Caco-2 (cell line): ENCODE results near the gene CDKN2B-AS1. TPM values are rescaled to one million over a fixed set of nuclear protein-coding genes. Genes with fewer than 3 reads are reported as not detected.

Experiments used
- BruUV-seq: library from RNA; stranded (reverse); fragments of 400-500 nt; replicated peaks from 2 replicates; lab custom pipeline; 2021; lab: Mats Ljungman, UMichigan
- CTCF ChIA-PET: fragments of 300-600 bp; sonication (Branson Sonifier 250); formaldehyde crosslinking; loops from one replicate; lab custom pipeline; 2022; ENCODE audit warnings: antibody characterized with exemption; lab: Charles Lee
- POLR2A ChIA-PET: fragments of 300-600 bp; sonication (Branson Sonifier 250); formaldehyde crosslinking; loops from one replicate; lab custom pipeline; 2022; ENCODE audit warnings: antibody characterized with exemption; lab: Charles Lee
- DNase-seq, 2 experiments: peaks; one replicate each; pipeline versions ENCODE4 v3.0.0 to v3.0.0-alpha.2; 2020 to 2022
- H3K27me3 ChIP-seq: replicated peaks from 2 replicates; pipeline ENCODE4 v1.6.0; 2011; ENCODE audit warnings: low read length; ENCODE audit not compliant: control insufficient read depth, insufficient read depth
- H3K36me3 ChIP-seq: 2 replicates; pipeline ENCODE4 v1.5.1; 2011; ENCODE audit warnings: low read length; ENCODE audit not compliant: control insufficient read depth, insufficient read depth
- H3K4me1 ChIP-seq: fragments of 250-450 bp; sonication (Bioruptor Pico); 2 replicates; pipeline ENCODE4 v1.5.1; 2020; ENCODE audit warnings: mild to moderate bottlenecking
- H3K4me3 ChIP-seq: 2 replicates; pipeline ENCODE4 v1.5.1; 2011; ENCODE audit warnings: low read depth, mild to moderate bottlenecking, control low read depth, low read length
- H3K9me3 ChIP-seq: fragments of 250-450 bp; sonication (Bioruptor Pico); 2 replicates; pipeline ENCODE4 v1.5.1; 2020; ENCODE audit warnings: mild to moderate bottlenecking, moderate library complexity
- H3K27ac Mint-ChIP-seq: one replicate; pipeline ENCODE4 v1.8.0; 2022; ENCODE audit warnings: mixed read lengths; ENCODE audit not compliant: unreplicated experiment
- H3K27me3 Mint-ChIP-seq: one replicate; pipeline ENCODE4 v1.8.0; 2022; ENCODE audit warnings: mixed read lengths; ENCODE audit not compliant: insufficient read depth, unreplicated experiment
- H3K36me3 Mint-ChIP-seq: one replicate; pipeline ENCODE4 v1.8.0; 2022; ENCODE audit warnings: mild to moderate bottlenecking, mixed read lengths; ENCODE audit not compliant: insufficient read depth, unreplicated experiment
- H3K4me1 Mint-ChIP-seq: one replicate; pipeline ENCODE4 v1.8.0; 2022; ENCODE audit warnings: low read depth, mixed read lengths; ENCODE audit not compliant: unreplicated experiment
- H3K4me3 Mint-ChIP-seq: one replicate; pipeline ENCODE4 v1.8.0; 2022; ENCODE audit warnings: mild to moderate bottlenecking, moderate library complexity, mixed read lengths; ENCODE audit not compliant: unreplicated experiment
- H3K9me3 Mint-ChIP-seq: one replicate; pipeline ENCODE4 v1.8.0; 2022; ENCODE audit warnings: mixed read lengths; ENCODE audit not compliant: unreplicated experiment
- CTCF ChIP-seq, 2 experiments: fragments of 200-600 bp in 1 of 2; IDR thresholded peaks; 1 replicate in 1 of 2; 2 replicates in 1 of 2; pipeline versions ENCODE4 v1.5.1 to v1.8.0; 2011 to 2022; ENCODE audit warnings: antibody characterized with exemption in 1 of 2, control low read depth in 1 of 2, inconsistent platforms in 1 of 2, low read depth in 1 of 2, low read length in 1 of 2, mild to moderate bottlenecking in 1 of 2, moderate library complexity in 1 of 2; ENCODE audit not compliant: insufficient read depth in 1 of 2, severe bottlenecking in 1 of 2, unreplicated experiment in 1 of 2
- intact Hi-C: fragments of 100-400 bp; cut with micrococcal nuclease; formaldehyde crosslinking; loops from one replicate; pipeline ENCODE4 v1.10.0; 2022; ENCODE audit not compliant: unreplicated experiment
- total RNA-seq: library from RNA; stranded (reverse); gene quantifications from 2 replicates; pipeline ENCODE4 v1.2.3, GENCODE V29; 2022

The CDKN2B-AS1 gene
- total RNA-seq, 1 experiment from 2014 or later: 1.2 TPM

- H3K27me3 ChIP-seq: no peaks in the 10 kb centered on the region
Observed at GRCh38 chr9:22131817-22132216, 137.2 kb downstream of the CDKN2B-AS1 start.

GRCh38 chr9:22134390-22134789 lies 139.8 kb downstream of the CDKN2B-AS1 start:
- ChIA-PET CTCF (no interaction called here), POLR2A (no interaction called here)
- H3K9me3 ChIP-seq: no peaks in the 10 kb centered on the region
- Mint-ChIP-seq H3K36me3 (no peaks in the 10 kb centered on the region), H3K27me3 (peaks cover 3% of the 10 kb centered on the region), H3K9me3 (no peaks in the 10 kb centered on the region), H3K4me1 (no peaks in the 10 kb centered on the region), H3K4me3 (no peak overlapping the region), H3K27ac (no peak overlapping the region)
- H3K4me1 ChIP-seq: no peaks in the 10 kb centered on the region
- no peaks in the 10 kb centered on the region for H3K36me3 ChIP-seq
- no peak for TF ChIP-seq CTCF (IDR thresholded peaks at IDR 0.05; ENCODE audit: insufficient read depth in 1 of 2, low read depth in 1 of 2, low read length in 1 of 2, severe bottlenecking in 1 of 2, unreplicated experiment in 1 of 2)
- intact Hi-C loops: no loop called here
- BruUV-seq: no TSS peak
- no peak overlapping the region for H3K4me3 ChIP-seq
- H3K27me3 ChIP-seq: no peaks in the 10 kb centered on the region
- no peak for DNase-seq

More at GRCh38 chr9:22131817-22132216, 137.2 kb downstream of the CDKN2B-AS1 start:
- CTCF ChIA-PET: no interaction called here
- Mint-ChIP-seq H3K4me1 (no peaks in the 10 kb centered on the region), H3K9me3 (no peaks in the 10 kb centered on the region), H3K36me3 (no peaks in the 10 kb centered on the region), H3K4me3 (no peak overlapping the region), H3K27me3 (peaks cover 6% of the 10 kb centered on the region), H3K27ac (no peak overlapping the region)
- no TSS peak for BruUV-seq
- intact Hi-C loops: no loop called here
- H3K4me3 ChIP-seq: no peak overlapping the region
- no peaks in the 10 kb centered on the region for H3K4me1 ChIP-seq
- TF ChIP-seq CTCF (IDR thresholded peaks at IDR 0.05; ENCODE audit: insufficient read depth in 1 of 2, low read depth in 1 of 2, low read length in 1 of 2, severe bottlenecking in 1 of 2, unreplicated experiment in 1 of 2): no peak
- H3K9me3 ChIP-seq: no peaks in the 10 kb centered on the region
- no peaks in the 10 kb centered on the region for H3K36me3 ChIP-seq
- DNase-seq: no peak
- POLR2A ChIA-PET: no interaction called here

GRCh38 chr9:22136461-22137096 lies 142.0 kb downstream of the CDKN2B-AS1 start:
- Mint-ChIP-seq H3K4me1 (no peaks in the 10 kb centered on the region), H3K9me3 (no peaks in the 10 kb centered on the region), H3K27ac (no peak overlapping the region), H3K4me3 (no peak overlapping the region), H3K27me3 (peaks cover 3% of the 10 kb centered on the region), H3K36me3 (no peaks in the 10 kb centered on the region)
- Histone ChIP-seq H3K9me3 (no peaks in the 10 kb centered on the region), H3K27me3 (no peaks in the 10 kb centered on the region), H3K36me3 (no peaks in the 10 kb centered on the region), H3K4me3 (no peak overlapping the region), H3K4me1 (no peaks in the 10 kb centered on the region)
- CTCF ChIA-PET: no interaction called here
- POLR2A ChIA-PET: no interaction called here
- intact Hi-C loops: no loop called here
- no TSS peak for BruUV-seq
- DNase-seq: no peak
- no peak for TF ChIP-seq CTCF (IDR thresholded peaks at IDR 0.05; ENCODE audit: insufficient read depth in 1 of 2, low read depth in 1 of 2, low read length in 1 of 2, severe bottlenecking in 1 of 2, unreplicated experiment in 1 of 2)
